Putamen (tissue), 1 donor: Measurements from ENCODE around the gene ACACB.

ENCODE experiments used
- DNase-seq: peaks from one replicate; pipeline ENCODE4 v3.0.0-alpha.2; 2016; ENCODE audit warnings: low spot score

The ACACB gene

DNA sequence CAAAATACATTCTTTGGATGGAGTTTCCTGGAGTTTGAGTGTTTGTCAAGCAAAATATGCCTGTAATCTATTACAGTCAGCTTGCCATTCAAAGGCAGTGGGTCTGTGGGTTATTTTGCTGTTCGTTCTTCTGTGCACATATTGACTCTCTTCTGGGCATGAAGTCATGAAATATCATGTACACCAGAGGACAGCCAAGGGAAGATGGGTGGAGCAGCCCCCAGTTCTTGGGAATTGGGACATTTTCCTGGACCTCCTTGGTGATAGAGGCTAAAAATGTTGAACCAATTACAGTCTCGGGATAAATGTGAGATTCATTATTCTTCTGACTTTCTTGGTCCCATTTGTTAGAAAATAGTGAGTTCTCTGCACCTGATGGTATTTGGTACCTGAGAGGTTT, 103.6 kb downstream of the ACACB start:
- DNase-seq = no peak

DNA sequence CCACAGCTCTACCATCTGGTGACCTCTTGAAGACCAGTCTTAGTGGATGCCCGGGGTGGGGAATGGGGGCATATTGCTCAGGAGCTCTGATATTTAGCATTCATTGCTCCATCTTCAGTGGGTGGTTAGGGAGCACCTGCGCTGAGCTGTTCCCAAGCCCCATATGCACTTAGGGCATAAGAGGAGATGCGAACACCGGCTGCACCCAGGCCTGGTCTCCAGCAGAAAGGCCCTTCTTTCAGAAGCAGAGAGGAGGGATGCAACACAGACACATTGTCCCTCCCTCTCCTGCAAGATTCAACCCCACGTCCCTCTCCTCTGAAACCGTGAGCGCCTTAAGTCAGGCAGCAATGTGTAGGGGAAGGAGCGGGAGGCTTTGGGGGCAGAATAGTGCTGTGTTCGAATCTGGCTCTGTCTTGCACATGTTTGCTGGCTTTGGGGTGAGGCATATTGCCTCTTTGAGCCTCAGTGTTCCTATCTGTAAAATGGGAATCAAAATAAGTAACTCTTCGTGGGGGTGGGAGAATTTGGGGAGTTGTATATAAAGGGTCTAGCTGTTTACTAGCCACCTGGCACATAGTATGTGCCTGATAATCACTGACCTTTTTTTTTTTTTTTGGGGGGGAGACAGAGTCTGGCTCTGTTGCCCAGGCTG, 105.0 kb downstream of the ACACB start:
- DNase-seq = no peak

DNA sequence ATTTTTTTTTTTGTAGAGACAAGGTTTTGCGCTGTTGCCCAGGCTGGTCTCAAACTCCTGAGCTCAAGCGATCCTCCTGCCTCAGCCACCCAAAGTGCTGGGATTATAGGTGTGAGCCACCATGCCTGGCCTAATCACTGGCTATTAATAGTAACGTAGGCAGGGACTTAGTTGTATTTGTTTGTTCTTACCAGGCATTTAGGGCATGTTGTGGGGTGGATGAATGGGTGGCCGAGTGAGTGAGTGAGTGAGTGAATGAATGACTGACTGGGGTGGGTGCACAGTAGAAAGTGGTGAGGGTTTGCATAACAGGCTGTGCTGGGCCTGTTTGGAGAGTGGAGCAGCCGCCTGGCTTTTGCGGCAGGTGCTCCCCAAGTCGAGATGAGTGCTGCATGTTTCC, 105.7 kb downstream of the ACACB start:
- DNase-seq = no peak

DNA sequence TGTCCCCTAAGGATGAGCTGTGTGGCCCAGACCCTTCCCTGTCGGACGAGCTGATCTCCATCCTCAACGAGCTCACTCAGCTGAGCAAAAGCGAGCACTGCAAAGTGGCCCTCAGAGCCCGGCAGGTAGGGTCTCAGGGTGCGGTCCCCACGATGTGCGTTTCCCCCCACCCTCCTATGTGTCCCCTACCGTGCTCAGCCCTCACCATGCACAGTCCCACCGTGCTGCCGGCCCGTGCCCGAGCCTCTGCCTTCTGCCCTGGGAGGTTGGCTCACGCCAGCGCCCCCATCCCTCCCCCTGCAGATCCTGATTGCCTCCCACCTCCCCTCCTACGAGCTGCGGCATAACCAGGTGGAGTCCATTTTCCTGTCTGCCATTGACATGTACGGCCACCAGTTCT, 106.1 kb downstream of the ACACB start:
- no peak for DNase-seq

DNA sequence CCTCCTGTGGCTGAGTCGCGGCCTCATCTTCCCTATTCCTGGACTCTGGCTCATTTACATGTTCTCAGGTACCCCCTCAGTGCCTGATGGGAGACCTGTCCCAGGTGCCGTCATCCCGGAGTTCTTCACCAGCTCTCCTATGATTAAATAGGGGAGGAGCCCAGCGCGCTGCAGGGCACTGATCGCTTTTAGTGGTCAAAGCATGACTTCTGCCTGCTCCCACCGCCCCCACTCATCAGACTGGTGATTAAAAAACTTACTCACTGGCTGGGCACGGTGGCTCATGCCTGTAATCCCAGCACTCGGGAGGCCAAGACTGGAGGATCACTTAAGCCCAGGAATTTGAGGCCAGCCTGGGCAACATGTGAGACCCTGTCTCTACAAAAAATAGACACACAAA, 106.8 kb downstream of the ACACB start:
- DNase-seq = no peak

DNA sequence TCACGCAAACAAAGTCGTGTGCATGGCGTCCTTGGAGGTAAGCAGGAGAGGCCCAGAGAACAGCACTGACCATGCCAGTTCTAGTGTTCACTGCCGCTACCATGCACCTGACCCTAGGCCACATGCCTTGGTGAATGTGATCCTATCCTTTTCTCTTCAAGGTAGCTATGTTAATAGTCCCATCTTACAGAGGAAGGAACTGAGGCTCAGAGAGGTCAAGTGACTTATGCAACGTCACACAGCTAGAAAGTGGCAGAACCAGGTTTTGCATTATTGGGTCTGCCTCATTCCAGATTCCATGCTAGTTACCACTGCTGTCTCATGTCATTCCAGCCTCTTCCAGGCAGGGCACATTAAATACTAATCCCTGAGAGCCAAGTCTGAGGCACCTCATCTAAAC, 107.5 kb downstream of the ACACB start:
- no peak for DNase-seq

DNA sequence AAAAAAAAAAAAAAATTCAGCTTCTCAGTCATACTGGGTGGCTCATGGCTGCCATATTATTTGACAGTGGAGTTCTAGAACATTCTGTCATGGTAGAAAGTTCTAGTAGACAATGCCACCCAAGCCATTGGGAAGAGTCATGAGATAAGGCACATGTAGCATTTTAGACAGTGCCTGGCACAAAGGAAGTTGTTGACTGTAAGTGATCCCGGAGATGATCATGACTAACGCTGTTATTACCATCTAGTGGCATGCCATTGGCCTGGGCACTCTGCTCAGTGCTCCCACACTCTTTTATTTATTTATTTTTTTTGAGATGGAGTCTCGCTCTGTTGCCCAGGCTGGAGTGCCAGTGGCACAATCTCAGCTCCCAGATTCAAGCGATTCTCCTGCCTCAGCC, 112.3 kb downstream of the ACACB start:
- DNase-seq = no peak

DNA sequence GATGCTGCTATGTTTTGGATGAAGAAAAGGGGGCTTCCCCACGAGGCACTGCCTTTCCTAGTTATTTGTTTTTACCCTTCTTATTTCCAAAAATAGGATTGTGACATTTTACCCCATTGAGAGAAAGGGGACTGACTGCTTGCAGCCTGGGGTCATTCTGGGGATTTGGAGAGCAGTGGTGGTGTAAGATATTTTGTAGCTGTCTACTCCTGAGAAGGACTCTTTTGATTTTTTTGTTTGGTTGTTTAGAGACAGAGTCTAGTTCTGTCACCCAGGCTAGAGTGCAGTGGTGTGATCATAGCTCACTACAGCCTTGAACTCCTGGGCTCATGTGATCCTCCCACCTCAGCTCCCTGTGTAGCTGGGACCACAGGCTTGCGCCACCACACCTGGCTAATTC, 113.8 kb downstream of the ACACB start:
- DNase-seq = no peak

DNA sequence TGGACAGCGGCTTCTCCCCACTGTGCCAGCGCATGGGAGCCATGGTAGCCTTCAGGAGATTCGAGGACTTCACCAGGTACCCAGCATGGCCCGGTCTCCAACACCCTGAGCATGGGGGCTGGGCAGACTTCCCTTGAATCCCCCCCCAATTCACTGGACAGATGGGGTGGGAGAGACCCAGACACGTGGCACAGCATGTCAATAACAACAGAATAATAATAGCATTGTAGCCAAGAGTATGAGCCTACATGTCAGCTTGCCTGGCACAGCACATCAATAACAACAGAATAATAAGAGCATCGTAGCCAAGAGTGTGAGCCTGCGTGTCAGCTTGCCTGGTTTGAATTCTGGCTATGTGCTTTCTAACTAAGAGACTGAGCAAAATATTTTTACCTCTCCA, 116.3 kb downstream of the ACACB start:
- peak; percentile 84 for DNase-seq

DNA sequence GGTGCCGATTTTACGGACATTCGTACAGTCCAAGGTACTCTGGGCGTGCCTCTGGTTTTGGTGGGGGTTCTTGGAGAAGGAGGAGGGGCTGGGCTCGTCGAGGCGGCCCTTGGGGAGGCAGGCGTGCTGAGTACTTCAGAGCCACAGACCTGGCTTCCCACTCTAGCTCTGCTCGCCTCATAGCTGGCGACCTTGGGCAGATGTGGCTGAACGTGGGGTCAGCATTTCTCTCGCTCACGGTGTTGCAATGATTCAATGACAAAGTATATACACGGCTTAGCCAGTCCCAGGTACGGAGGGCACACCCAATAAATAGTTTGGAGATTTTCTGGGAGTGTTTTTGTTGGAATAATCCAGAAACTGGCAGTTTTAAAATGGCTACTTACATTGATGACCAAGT, 117.6 kb downstream of the ACACB start:
- DNase-seq = no peak

DNA sequence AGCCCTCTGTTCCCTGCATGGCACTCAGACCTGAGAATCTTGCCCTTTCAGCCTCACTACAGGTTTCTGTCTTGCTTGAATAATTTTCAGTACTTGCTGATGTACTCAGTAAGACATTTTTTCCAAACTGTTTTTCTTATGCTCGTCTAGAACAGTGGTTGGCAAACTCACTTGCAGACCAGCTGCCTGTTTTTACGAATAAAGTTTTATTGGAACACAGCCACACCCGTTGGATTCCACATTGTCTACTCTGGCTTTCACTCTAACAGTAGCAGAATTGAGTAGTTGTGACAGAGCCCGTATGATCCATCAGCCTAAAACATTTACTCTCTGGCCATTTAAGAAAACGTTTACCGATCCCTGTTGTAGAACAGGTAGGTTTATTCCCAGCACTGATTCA, 119.9 kb downstream of the ACACB start:
- DNase-seq = no peak

DNA sequence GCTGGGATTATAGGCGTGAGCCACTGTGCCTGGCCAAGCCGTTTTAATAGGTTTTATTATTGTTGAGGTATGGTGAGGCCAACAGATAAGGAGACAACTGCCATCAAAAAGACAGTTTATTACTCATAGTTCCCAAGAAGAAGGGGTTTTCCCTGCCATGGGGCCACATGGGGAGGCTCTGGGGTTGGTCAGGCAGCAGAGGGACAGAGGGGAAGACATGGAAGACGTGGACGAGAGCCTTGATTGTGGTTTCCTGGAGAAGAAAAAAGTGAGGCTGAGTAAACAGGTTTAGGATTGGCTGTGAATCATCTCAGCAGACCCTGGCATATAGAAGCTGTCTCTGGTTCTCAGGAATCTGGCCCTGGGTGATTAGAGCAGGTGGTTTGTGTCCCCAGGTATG, 122.8 kb downstream of the ACACB start:
- DNase-seq = no peak

DNA sequence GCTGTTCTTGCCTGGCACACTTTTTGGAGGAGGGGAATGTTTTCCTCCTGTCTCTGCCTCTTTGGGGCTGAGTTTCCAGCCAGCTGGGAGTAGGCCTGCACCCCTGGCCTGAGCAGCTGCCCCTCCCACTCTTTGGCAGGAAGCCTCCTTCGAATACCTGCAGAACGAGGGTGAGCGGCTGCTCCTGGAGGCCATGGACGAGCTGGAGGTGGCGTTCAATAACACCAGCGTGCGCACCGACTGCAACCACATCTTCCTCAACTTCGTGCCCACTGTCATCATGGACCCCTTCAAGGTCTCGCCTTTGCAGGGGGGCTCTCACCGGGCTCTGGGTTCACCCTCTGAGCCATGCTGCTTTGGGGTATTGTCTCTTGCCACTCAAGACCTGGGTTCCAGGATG, 123.3 kb downstream of the ACACB start:
- no peak for DNase-seq

DNA sequence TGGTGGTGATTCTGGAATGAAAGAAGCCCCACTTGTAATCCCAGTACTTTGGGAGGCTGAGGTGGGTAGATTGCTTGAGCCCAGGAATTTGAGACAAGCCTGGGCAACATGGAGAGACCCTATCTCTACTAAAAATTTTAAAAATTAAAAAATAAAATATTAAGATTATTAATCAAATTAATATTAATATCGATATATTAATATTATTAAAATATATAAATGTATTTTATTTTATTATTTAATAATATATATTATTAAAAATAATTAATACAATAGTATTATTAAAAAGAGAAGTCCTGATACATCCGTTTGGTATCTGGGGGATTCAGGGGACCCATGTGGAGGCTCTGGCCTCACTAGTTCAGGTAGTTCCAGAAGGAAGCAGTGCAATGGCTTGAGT, 124.0 kb downstream of the ACACB start:
- no peak for DNase-seq

DNA sequence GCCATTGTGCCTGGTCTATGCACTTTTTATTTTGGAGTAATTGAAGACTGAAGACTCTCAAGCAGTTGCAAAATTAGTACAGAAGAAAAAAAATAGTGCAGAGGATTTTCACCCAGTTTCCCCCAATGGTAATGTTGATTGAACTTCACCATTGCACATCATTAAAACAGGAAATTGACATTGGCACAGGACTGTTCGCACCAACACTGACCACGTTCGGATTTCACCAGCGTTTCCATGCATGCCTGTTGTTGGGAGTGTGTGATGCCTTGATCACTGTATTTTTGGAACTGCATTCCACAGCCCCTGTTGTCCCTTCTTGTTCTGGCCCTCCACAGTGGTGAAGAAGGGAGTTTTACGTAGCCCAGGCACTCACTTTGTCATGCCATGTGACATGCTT, 125.5 kb downstream of the ACACB start:
- DNase-seq = no peak

DNA sequence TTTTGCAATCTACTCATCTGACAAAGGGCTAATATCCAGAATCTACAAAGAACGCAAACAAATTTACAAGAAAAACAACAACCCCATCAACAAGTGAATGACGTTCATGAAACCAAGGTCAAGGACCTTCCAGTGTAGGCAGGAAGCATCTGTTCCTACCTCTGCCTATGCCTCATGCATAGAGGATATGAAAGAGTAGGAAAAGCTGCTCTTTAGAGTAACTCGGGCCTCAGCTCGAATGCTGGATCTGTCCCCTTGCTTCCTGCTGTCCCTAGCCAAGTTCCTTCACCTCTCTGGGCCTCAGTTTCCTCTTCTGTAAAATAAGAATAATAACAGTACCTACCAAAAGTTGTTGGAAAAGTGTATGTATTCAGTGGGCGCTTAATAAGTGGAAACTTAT, 127.7 kb downstream of the ACACB start:
- no peak for DNase-seq

DNA sequence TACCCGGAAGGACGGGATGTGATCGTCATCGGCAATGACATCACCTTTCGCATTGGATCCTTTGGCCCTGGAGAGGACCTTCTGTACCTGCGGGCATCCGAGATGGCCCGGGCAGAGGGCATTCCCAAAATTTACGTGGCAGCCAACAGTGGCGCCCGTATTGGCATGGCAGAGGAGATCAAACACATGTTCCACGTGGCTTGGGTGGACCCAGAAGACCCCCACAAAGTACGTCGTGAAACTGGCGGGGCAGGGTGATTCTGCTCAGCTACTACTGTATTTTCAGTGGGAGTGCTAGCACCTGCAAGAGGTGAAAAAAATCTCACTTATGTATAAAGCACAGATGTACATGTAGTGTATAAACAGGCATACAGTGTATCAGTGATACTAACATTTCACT, 129.8 kb downstream of the ACACB start:
- DNase-seq = no peak

DNA sequence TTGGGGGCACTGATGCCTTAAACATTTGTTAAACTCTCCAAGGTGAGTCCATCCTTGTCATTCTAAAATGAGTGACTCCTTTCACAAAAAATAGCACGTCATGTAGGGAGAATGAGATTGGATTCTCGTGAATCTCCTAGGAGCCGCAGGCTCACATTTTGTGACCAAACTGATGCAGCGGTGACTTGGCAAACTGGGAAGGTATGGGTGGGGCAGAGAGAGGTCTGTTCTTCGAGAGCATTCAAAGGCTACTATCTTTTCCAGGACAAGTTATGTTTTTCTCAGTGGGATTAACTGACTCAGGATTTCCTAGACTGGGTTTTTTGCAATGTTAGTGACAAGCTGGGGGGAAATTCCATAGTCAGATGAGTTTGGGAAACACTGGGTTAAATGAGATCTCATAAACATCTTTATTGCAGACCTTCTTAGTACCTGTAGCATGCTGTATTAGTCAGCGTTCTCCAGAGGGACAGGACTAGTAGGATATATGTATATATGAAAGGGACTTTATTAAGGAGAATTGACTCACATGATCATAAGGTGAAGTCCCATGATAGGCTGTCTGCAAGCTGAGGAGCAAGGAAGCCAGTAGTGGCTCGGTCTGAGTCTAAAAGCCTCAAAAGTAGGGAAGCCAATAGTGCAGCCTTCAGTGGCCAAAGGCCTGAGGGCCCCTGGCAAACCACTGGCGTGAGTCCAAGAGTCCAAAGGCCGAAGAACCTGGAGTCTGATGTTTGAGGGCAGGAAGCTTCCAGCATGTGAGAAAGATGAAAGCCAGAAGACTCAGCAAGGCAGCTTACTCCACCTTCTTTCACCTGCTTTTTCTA, 131.7 kb downstream of the ACACB start:
- no peak for DNase-seq

DNA sequence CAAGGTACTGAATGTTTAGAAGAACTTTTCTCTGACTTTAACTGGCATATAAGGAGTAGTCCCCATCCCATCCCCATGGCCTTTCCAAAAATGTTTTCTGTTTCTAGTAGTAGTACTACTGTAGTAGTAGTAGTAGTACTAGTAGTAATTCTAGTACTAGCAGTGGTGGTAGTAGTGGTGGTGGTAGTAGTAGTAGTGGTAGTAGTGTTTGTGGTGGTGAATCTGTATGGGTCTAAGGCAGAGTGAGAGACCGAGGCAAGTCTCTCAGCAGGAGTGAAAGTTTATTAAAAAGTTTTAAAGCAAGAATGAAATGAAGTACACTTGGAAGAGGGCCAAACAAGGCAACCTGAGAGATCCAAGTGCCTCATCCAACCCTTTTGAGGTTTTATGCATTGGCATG, 134.1 kb downstream of the ACACB start:
- no peak for DNase-seq

DNA sequence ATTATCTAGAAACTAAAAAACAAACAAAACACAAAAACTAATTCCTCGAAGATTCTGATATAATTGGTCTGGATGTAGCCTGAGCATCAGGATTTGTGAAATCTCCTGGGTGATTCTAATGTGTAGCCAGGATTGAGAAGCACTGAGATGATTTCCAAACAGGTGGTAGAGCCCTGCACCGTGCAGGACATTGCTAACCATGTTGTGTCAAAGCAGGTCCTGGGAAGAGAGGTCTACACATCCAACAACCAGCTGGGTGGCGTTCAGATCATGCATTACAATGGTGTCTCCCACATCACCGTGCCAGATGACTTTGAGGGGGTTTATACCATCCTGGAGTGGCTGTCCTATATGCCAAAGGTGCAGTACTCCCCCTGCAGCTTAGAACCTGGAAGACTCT, 136.4 kb downstream of the ACACB start:
- DNase-seq = no peak

DNA sequence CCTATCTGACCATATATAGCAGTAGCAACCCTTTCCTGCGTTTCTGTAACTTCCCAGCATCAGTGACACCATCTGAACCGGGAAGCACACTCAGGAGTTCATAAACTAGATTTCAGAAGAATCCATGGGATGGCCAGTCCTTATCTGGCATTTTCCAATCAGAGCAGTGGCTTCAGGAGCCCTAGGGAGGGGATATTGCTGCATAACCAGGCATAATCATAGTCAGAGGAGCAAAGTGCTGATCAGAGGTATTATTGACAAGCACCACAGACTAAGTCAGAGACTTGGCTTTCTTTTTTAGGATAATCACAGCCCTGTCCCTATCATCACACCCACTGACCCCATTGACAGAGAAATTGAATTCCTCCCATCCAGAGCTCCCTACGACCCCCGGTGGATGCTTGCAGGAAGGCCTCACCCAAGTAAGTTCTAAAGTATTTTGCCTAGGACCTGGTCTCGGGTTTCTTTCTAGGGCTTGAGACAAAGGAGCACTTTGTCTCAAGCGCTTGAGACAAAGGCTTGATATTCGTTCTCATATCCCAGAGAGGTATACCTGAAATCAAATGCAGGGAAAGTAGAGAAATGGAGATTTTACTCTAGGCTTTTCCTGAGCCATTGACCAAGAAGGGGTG, 137.6 kb downstream of the ACACB start:
- DNase-seq = no peak

DNA sequence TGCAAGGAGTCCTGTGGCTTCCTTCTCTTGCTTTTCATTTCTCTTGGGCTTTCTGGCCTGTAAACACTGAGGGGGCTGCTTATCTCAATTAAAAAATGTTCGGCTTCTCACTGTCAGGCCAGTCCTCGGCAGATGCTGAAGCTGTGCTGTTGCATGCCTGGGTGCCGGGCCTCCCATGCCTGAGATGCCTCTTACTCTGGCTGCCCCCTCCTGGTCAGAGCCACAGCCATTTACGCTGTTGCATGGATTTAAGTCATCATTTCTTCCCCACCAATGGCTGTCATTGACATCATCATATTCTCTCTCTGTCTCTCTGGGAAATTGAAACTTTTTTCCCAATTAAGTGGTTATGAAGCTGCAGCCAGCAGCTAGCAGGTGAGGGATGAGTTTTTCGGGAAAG, 139.0 kb downstream of the ACACB start:
- peak; percentile 53 for DNase-seq

DNA sequence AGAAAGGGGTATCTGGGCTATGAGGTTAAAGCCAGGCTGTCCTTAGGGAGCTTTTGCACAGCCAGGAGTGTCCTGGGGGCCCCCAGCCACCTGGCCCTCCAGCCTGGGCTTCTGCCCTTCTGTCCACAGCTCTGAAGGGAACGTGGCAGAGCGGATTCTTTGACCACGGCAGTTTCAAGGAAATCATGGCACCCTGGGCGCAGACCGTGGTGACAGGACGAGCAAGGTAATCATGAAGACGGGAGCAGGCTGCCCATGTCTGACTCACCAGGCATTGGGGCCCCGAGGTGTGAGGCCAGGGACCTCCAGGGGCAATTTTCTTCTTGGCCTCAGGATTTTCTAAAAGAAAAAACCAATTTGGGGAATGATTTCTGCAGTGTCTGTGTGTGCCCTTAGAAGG, 139.6 kb downstream of the ACACB start:
- no peak for DNase-seq

DNA sequence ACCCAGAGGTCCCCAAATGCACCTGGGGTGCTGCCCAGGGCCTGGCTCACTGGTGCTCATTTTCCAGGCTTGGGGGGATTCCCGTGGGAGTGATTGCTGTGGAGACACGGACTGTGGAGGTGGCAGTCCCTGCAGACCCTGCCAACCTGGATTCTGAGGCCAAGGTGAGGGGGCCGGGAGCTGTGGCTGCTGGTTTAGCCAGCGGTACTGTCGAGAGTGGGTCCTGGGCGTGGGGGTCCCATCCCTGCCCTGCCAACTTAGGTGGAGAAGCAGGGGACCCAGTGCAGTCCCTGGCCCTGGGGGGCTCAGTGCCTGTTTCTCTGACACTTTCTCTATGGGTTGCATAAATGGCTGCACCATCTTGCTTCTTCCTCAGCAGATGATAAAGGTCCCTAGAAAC, 141.8 kb downstream of the ACACB start:
- DNase-seq = no peak
